ENCODE measurements around the gene NDFIP1. TPM values are rescaled to one million over a fixed set of nuclear protein-coding genes. Genes with fewer than 3 reads are reported as not detected.
"Not testable (repeated sequence)": the region's sequence is repeated elsewhere in the genome, so short reads cannot be mapped to it uniquely, and the experiment has no call there.

NDFIP1 gene
- polyA plus RNA-seq (ENCODE audit: insufficient read length in 4 of 4) = 100 to 1,000 TPM; 131 to 159 (median 148) TPM

GRCh38 chr5:142108432-142109330, at the start of gene NDFIP1:
NDFIP1 (plus strand) TSS chr5:142108779; CDS start chr5:142108975, 196 bp downstream.
- DNase-seq (ENCODE audit: low read depth in 4 of 4, low spot score in 3 of 4) = peak; percentile 60 to 71 (median 62)

GRCh38 chr5:142059304-142059940, 49.2 kb upstream of the NDFIP1 start:
- DNase-seq (ENCODE audit: low read depth in 4 of 4, low spot score in 3 of 4) = no peak

GRCh38 chr5:142063376-142063775, 45.2 kb upstream of the NDFIP1 start:
- no peak for DNase-seq (ENCODE audit: low read depth in 4 of 4, low spot score in 3 of 4)

GRCh38 chr5:142063878-142064331, 44.7 kb upstream of the NDFIP1 start:
- peak in 2 of 4 donors; percentile 30 to 32 for DNase-seq (ENCODE audit: low read depth in 4 of 4, low spot score in 3 of 4)

- no peak for DNase-seq (ENCODE audit: low read depth in 4 of 4, low spot score in 3 of 4)
Observed at GRCh38 chr5:142065273-142065672, 43.3 kb upstream of the NDFIP1 start.

- no peak for DNase-seq (ENCODE audit: low read depth in 4 of 4, low spot score in 3 of 4)
Observed at GRCh38 chr5:142069606-142070399, 38.8 kb upstream of the NDFIP1 start.

- DNase-seq (ENCODE audit: low read depth in 4 of 4, low spot score in 3 of 4) = no peak
Observed at GRCh38 chr5:142070734-142071133, 37.8 kb upstream of the NDFIP1 start.

GRCh38 chr5:142072488-142072887, 36.1 kb upstream of the NDFIP1 start:
- DNase-seq (ENCODE audit: low read depth in 4 of 4, low spot score in 3 of 4) = no peak

- no peak for DNase-seq (ENCODE audit: low read depth in 4 of 4, low spot score in 3 of 4)
Observed at GRCh38 chr5:142073362-142073988, 35.1 kb upstream of the NDFIP1 start.

GRCh38 chr5:142074006-142074405, 34.6 kb upstream of the NDFIP1 start:
- no peak for DNase-seq (ENCODE audit: low read depth in 4 of 4, low spot score in 3 of 4)

- DNase-seq (ENCODE audit: low read depth in 4 of 4, low spot score in 3 of 4) = no peak
Observed at GRCh38 chr5:142078221-142078620, 30.4 kb upstream of the NDFIP1 start.

- no peak for DNase-seq (ENCODE audit: low read depth in 4 of 4, low spot score in 3 of 4)
Observed at GRCh38 chr5:142078706-142079105, 29.9 kb upstream of the NDFIP1 start.

GRCh38 chr5:142079306-142079721, 29.3 kb upstream of the NDFIP1 start:
- no peak for DNase-seq (ENCODE audit: low read depth in 4 of 4, low spot score in 3 of 4)

GRCh38 chr5:142080248-142080647, 28.3 kb upstream of the NDFIP1 start:
- DNase-seq (ENCODE audit: low read depth in 4 of 4, low spot score in 3 of 4) = no peak

- DNase-seq (ENCODE audit: low read depth in 4 of 4, low spot score in 3 of 4) = no peak
Observed at GRCh38 chr5:142082182-142082781, 26.3 kb upstream of the NDFIP1 start.

- DNase-seq (ENCODE audit: low read depth in 4 of 4, low spot score in 3 of 4) = no peak
Observed at GRCh38 chr5:142086229-142086628, 22.4 kb upstream of the NDFIP1 start.

GRCh38 chr5:142086679-142087078, 21.9 kb upstream of the NDFIP1 start:
- no peak for DNase-seq (ENCODE audit: low read depth in 4 of 4, low spot score in 3 of 4)

- no peak for DNase-seq (ENCODE audit: low read depth in 4 of 4, low spot score in 3 of 4)
Observed at GRCh38 chr5:142087920-142088679, 20.5 kb upstream of the NDFIP1 start.

- not testable (repeated sequence) for DNase-seq (ENCODE audit: low read depth in 4 of 4, low spot score in 3 of 4)
Observed at GRCh38 chr5:142088855-142089479, 19.6 kb upstream of the NDFIP1 start.

Data from right renal pelvis (tissue), 4 donors.